Liver (tissue), 3 donors: ENCODE data around the gene MED27.

Experiments used
- CTCF ChIP-seq: fragments of 150-350 bp; IDR thresholded peaks from 2 replicates; pipeline ENCODE4 v1.5.1; 2017; ENCODE audit warnings: improper control_type of control experiment, low read depth, low read length; ENCODE audit not compliant: missing input control
- EGR1 ChIP-seq, 2 donors: IDR thresholded peaks; 2 replicates each; pipeline ENCODE4 v1.6.1; 2016 to 2018; ENCODE audit warnings: antibody characterized with exemption in 2 of 2, low read depth in 2 of 2
- GABPA ChIP-seq, 2 donors: IDR thresholded peaks in 1 of 2; conservative IDR thresholded peaks in 1 of 2; 2 replicates each; pipeline ENCODE4 v1.6.1; 2016; ENCODE audit warnings: antibody characterized with exemption in 2 of 2, mild to moderate bottlenecking in 1 of 2, moderate library complexity in 1 of 2
- MAX ChIP-seq: IDR thresholded peaks from 2 replicates; pipeline ENCODE4 v1.6.1; 2016; ENCODE audit warnings: antibody characterized with exemption
- NR2F2 ChIP-seq: IDR thresholded peaks from 2 replicates; pipeline ENCODE4 v1.6.1; 2016; ENCODE audit warnings: antibody characterized with exemption
- RAD21 ChIP-seq, 2 donors: IDR thresholded peaks; 2 replicates each; pipeline ENCODE4 v1.6.1; 2016; ENCODE audit warnings: antibody characterized with exemption in 2 of 2, mild to moderate bottlenecking in 2 of 2
- REST ChIP-seq: IDR thresholded peaks from 2 replicates; pipeline ENCODE4 v1.6.1; 2016; ENCODE audit warnings: antibody characterized with exemption, mild to moderate bottlenecking
- donor health status: healthy.
- donor health status: healthy.

GRCh38 chr9:131843989-131844744, 235.5 kb downstream of the MED27 start:
- no peak for TF ChIP-seq REST
- TF ChIP-seq NR2F2 = no peak
- no peak for TF ChIP-seq CTCF
- TF ChIP-seq MAX = no peak
- no peak for TF ChIP-seq GABPA (IDR thresholded peaks at IDR 0.05 in 1 of 2, conservative IDR thresholded peaks at IDR 0.05 in 1 of 2)
- TF ChIP-seq EGR1 (IDR thresholded peaks at IDR 0.05; ENCODE audit: low read depth in 2 of 2) = no peak
- no peak for TF ChIP-seq RAD21 (IDR thresholded peaks at IDR 0.05)
